GM12865 (cell line): Measurements from ENCODE around the gene DLST.
"Not testable (repeated sequence)": the region's sequence is repeated elsewhere in the genome, so short reads cannot be mapped to it uniquely, and the experiment has no call there.

ENCODE experiments used
- DNase-seq: peaks from one replicate; pipeline ENCODE4 v3.0.0; 2010; ENCODE audit warnings: low read depth
- H3K4me3 ChIP-seq: 2 replicates; pipeline ENCODE4 v1.5.1; 2011; ENCODE audit warnings: mild to moderate bottlenecking, low read depth, low read length, control low read depth
- TF ChIP-seq, protein P1 (sequence below): IDR thresholded peaks from 2 replicates; pipeline ENCODE4 v1.5.1; 2011; ENCODE audit warnings: low read length, control low read depth, low read depth, inconsistent platforms; ENCODE audit not compliant: insufficient read depth; ENCODE audit errors: missing control alignments

The DLST gene

DNA sequence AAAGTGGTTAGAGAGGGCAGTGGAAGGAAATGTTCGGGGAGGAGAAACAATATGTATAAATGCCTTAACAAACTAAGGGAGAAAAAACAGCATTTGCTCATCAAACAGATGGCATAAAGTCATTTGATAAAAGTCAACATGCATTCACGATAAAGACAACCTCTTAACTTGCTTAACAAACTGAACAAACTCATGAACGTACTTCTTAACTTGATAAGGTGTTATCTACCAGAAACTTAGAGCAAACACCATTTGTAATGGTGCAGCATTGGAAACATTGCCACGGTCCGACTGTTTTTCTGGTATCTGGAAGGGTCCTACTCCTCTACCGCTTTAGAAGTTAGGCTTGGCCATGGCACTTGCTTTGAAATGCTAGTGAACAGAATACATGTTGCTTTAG is 45.5 kb downstream of the DLST start:
- TF ChIP-seq, protein P1, sequence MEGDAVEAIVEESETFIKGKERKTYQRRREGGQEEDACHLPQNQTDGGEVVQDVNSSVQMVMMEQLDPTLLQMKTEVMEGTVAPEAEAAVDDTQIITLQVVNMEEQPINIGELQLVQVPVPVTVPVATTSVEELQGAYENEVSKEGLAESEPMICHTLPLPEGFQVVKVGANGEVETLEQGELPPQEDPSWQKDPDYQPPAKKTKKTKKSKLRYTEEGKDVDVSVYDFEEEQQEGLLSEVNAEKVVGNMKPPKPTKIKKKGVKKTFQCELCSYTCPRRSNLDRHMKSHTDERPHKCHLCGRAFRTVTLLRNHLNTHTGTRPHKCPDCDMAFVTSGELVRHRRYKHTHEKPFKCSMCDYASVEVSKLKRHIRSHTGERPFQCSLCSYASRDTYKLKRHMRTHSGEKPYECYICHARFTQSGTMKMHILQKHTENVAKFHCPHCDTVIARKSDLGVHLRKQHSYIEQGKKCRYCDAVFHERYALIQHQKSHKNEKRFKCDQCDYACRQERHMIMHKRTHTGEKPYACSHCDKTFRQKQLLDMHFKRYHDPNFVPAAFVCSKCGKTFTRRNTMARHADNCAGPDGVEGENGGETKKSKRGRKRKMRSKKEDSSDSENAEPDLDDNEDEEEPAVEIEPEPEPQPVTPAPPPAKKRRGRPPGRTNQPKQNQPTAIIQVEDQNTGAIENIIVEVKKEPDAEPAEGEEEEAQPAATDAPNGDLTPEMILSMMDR, result no peak
- H3K4me3 ChIP-seq, result no peak overlapping the region
- no peak for DNase-seq

DNA sequence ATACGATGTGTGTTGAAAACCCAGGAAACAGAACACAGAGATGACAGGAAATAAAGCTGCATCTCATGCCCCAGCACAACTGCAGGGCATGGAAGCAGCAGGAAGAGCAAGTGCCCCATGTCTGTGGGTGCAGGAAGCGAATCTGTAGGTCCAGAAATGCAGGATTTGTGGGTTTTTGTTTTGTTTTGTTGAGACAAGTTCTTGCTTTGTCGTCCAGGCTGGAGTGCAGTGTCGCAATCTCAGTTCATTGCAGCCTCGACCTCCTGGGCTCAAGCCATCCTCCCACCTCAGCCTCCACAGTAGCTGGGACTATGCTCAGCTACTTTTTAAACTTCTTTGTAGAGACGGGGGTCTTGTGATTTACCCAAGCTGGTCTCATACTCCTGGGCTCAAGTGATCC is 47.5 kb downstream of the DLST start:
- TF ChIP-seq, protein P1, result no peak
- H3K4me3 ChIP-seq, result no peak overlapping the region
- DNase-seq, result no peak

DNA sequence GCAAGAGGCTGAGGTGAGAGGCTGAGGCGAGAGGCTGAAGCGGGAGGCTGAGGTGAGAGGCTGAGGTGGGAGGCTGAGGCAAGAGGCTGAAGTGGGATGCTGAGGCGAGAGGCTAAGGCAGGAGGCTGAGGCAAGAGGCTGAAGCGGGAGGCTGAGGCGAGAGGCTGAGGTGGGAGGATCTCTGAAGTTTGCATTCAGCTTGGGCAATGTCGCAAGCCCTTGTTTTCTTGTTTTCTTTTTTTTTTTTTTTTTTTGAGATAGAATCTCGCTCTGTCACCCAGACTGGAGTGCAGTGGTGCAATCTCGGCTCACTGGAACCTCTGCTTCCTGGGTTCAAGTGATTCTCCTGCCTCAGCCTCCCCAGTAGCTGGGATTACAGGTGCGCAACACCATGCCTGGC is 50.0 kb downstream of the DLST start:
- not testable (repeated sequence) for H3K4me3 ChIP-seq, DNase-seq

DNA sequence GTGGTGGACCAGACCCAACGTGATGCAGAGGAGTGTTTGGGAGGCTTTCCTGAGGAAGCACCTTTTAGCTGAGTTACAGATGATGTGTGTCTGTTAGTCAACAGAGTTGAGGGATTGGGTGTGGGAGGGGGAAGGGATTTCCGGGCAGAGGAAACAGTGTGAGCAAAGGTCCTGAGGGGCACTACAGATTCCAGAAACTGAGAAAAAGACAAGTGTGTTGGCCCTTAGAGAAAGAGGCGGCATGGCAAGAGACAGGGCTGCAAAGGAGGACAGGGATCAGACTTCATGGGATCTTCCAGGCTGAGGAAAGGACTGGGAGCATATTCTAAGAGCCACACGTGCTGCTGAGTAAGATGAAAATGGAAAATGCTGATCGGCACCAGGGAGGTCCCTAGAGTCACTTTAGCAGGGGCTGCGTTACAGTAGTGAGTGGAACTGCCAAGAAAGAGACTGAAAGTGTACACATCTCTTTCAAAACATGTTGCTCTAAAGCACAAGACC is 50.7 kb downstream of the DLST start:
- TF ChIP-seq, protein P1, result no peak
- no peak for DNase-seq
- no peak overlapping the region for H3K4me3 ChIP-seq

DNA sequence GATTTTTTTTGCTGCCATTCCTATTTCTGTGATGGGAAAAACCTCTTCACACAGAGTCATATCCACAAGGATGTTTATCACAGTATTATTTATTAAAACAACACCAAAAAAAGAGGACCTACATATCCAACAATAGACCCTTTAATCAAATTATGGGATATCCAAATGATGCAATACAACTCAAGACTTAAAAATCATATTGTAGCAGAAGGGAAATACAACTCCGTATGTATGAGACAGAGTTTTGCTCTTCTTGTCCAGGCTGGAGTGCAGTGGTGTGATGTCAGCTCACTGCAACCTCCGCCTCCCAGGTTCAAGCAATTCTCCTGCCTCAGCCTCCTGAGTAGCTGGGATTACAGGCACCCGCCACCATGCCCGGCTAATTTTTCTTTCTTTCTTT is 51.2 kb downstream of the DLST start:
- DNase-seq, H3K4me3 ChIP-seq: not testable (repeated sequence)

DNA sequence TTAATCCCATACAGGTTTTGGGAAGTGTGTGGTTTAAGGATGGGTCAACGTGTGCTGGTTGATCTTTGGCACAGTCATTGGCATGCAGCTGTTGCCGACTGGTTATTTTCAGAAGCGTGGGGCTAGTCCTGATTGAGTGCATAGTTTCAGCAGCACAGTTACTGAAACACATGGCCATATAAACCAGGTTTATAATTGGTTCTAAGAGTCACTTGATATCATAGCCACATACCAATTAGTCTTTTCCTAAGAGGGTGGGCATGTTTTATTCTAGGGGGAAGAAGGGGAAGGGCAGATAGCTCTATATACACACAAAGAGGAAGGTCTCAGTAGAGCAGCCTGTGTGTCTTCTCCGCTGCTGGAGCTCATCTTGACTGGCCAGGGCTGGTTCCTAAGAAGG is 52.3 kb downstream of the DLST start:
- no peak for DNase-seq
- no peak overlapping the region for H3K4me3 ChIP-seq
- TF ChIP-seq, protein P1, result no peak

DNA sequence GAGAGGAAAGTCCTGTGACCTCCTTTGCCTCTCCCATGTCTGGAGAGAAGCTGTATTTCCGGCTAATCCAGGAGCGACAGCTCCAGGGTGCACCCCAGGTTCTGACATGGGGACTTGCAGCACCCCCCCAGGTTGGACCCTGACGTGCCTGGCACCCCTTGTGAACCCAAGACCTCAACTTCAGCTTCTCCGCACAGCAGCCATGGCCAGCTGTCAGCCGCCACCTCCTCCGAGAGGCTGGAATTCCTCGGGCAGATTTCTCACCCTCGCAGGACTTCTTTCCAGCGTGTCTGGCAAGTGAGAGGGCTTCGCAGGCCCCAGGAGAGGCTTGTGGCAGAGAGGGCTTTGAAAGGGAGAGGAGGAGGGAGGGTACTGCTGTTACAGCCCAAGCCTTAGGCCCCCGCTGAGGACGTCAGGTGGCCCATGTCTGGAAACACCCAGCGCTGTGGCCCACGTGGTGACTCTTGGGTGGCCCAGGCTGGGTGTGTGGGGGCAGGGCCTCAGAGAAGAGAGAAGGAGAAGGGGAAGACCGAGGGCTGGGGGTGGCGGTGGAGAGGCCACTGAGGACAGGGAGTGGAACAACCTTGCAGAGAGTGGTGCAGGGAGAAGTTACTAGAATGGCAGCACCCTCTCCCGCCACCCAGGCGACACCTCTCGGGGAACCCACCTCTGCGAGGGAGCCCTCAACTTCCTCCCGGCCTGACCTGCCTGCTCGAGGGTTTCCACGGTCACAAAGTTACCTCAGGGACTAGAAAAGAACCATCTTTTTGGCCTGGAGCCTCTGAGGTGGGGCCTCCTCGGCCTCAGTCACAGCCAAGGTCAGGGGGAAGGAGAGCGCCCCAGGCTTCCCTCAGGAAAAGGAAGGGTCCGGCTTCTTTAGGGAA is 53.0 kb downstream of the DLST start:
- TF ChIP-seq, protein P1, result no peak
- DNase-seq, result no peak
- H3K4me3 ChIP-seq, result no peak overlapping the region

DNA sequence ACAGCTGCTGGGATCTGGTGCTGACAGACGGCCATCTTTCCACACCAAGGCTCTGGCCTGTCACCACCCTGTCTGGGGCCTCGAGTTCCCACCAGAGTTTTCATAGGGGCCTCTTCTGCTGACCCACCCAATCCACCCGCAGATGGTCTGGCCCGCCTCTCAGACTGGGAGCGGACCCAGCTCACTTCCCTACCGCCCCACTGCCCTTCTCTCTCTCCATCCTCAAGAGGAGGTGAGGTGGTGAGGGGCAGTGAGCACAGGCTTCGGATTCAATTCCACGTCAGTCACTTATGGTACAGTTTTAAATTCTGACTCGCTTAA is 53.6 kb downstream of the DLST start:
- no peak overlapping the region for H3K4me3 ChIP-seq
- DNase-seq, result no peak
- TF ChIP-seq, protein P1, result no peak
